A549 treated with ZK216348 at 1 μM for 4 hours (cell line): ENCODE results near the gene KCMF1. TPM values are rescaled to one million over a fixed set of nuclear protein-coding genes. Genes with fewer than 3 reads are reported as not detected.

Experiments
- total RNA-seq: library from RNA; stranded (reverse); fragments of 200-300 nt; extraction: Qiagen RNA extraction; gene quantifications from 5 replicates; pipeline ENCODE4 v1.2.3, GENCODE V29; 2022; ENCODE audit warnings: low read depth

The KCMF1 gene
- 99.0 to 117 TPM (median 110 TPM) in 5 replicates for total RNA-seq

GRCh38 chr2:84970868-84971509 is at the start of gene KCMF1:
KCMF1 (plus strand) TSS chr2:84971161; CDS start chr2:84971452, 291 bp downstream.

Other genes with a start within 250 kb of the KCMF1 start
- 7.9 to 12.9 TPM (median 12.4 TPM) in 5 replicates for gene TRABD2A, start 90.1 kb upstream of the KCMF1 start, total RNA-seq
- 8,589 to 10,969 TPM (median 9,558 TPM) in 5 replicates for gene TMSB10, start 65.5 kb upstream of the KCMF1 start, total RNA-seq
- gene TCF7L1, start 162.2 kb downstream of the KCMF1 start, total RNA-seq = 6.4 to 11.3 TPM (median 9.9 TPM) in 5 replicates